GM19324 (cell line): ENCODE data around the gene CMTM5.
"Not testable (repeated sequence)": the region's sequence is repeated elsewhere in the genome, so short reads cannot be mapped to it uniquely, and the experiment has no call there.

Source experiments
- ATAC-seq: cut with Tn5 transposase; IDR thresholded peaks from one replicate; pipeline ENCODE4 v1.9.1; 2021; ENCODE audit warnings: mild to moderate bottlenecking, moderate library complexity; ENCODE audit not compliant: unreplicated experiment, low FRiP score

The CMTM5 gene

DNA sequence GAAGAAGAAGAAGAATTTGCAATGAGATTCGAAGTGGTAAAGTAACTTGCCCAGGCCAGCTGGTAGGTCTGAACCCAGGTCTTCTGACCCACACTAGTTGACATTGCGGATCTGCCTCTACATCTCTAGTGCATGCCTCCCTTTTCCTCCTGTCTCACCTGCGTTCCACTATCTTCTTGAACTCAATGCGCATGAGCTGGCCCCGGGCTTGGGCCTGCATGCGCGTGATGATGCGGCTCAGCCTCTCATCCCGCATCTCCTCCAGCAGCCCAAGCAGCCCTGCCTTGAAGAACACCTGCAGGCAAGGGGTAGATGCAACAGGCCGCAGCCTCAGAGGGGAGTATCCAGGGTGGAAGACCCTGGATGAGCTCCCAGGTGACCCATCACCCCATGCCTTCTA is 19.3 kb downstream of the CMTM5 start:
- no peak for ATAC-seq

- ATAC-seq: no peak
Measured at GRCh38 chr14:23396781-23397407, 20.0 kb downstream of the CMTM5 start.

DNA sequence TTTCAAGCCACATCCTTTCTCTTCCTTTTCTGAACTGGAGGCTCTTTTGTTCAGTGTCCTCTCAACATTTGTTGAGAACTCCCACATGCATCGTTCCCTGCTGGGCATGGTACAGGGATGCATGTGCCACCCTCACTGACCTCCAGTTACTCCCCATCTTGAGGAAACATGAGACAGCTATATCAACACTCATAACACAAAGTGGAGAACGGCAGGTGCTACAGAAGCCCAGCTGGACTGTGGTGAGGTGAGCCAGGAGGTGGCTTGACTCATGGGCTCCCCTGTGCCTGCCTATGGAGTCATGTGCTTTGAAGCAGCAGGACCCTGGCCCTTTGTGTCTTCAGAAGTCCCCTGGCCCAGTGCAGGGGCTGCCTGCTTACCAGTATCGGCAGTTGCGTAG is 21.5 kb downstream of the CMTM5 start:
- ATAC-seq: no peak

DNA sequence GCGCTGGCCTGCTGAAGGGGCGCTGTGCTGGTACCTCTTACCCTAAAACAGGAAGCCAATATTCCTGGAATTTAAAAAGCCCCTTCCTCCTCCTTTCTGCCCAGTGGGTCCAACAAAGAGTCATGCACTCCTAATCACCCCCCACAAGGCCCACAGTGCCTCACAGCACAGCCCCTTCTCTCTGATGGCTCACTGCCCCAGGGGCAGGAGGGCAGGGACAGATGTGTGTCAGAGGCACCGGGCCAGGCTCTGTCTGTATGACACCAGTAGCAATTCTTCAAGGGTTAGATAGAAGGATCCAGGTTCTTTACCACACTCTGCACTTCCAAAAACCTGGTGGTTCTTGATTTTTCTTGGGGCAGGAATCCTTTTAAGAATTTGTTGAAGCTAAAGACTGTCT is 22.3 kb downstream of the CMTM5 start:
- ATAC-seq: no peak

DNA sequence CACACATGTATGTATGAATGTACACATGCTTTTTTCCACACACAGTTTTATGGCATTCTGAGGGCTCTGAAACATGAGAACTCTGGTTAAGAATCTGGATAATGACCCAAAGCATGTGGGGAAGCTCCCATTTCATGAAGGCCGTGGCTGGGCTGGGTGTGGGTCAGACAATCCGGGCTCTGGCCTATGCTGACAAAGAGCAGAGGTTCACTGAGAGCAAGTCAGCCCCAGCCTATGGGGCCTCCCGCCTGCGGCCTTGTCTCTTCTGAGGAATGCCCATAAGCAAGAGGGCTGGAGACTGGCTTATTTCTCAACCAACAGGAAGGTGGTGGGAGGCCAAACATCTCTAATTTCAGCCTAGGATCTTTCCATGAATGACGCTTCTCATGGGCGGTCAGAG is 22.7 kb downstream of the CMTM5 start:
- ATAC-seq: no peak

DNA sequence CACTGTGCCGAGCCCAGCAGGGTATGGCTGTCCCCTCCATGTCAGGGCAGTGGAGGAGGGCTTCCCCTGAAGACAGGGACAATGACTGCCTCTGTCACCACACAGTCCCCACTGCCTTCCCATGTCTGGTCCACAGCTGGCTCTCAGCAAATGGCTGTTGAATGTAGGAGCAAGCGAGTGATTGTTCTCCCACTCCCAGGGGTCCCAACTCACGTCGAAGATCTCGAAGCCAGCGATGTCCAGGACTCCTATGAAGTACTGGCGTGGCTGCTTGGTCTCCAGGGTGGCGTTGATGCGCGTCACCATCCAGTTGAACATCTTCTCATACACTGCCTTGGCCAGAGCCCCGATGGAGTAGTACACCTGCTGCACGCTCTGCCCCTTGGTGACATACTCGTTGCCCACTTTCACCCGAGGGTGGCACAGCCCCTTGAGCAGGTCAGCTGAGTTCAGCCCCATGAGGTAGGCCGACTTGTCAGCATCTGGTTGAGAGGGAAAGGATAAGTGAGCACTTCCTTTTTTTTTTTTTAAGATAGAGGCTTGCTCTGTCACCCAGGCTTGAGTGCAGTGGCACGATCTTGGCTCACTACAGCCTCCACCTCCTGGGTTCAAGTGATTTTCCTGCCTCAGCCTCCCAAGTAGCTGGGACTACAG is 23.8 kb downstream of the CMTM5 start:
- ATAC-seq: not testable (repeated sequence)

DNA sequence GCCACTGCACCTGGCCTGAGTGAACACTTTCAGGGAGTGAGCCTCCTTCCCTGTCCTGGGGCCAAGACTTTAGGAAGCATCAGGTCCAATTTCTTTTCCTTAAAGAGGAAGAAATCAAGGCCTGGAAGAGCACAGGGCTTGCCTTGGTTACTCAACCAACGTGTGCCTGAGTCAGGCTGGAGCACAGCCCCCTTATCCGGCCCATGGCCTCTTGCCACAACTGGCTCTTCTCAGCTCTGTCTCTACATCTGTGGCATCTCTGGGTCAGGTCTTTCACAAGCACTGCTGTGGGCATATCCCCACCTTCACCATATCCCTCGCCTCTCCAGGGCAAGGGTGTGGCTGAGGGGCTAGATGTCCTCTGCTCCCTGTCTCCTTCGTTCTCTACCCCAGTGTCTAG is 24.4 kb downstream of the CMTM5 start:
- no peak for ATAC-seq

GRCh38 chr14:23402296-23403138 is 25.7 kb downstream of the CMTM5 start:
- ATAC-seq: no peak

- no peak for ATAC-seq
Measured at GRCh38 chr14:23403139-23403438, 26.2 kb downstream of the CMTM5 start.

DNA sequence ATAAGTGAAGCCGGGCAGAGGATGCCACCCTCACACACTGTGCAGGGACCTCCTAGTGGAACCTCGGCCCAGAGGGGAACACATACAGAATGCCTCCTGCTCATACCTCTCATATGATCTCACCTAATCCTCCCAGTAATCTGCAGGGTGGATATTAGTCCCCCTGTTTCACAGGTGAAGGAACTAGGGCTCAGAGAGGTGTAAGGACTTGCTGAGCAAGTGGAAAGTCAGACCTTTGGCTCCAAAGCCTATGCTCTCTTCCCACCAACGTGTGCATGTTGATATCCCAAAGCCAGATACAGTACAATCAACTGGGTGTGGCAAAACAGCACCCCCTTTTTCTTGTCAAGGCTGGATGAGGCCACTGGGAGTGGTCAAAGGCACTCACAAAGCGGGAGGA is 27.1 kb downstream of the CMTM5 start:
- no peak for ATAC-seq

- no peak for ATAC-seq
Measured at GRCh38 chr14:23404331-23404900, 27.6 kb downstream of the CMTM5 start.

DNA sequence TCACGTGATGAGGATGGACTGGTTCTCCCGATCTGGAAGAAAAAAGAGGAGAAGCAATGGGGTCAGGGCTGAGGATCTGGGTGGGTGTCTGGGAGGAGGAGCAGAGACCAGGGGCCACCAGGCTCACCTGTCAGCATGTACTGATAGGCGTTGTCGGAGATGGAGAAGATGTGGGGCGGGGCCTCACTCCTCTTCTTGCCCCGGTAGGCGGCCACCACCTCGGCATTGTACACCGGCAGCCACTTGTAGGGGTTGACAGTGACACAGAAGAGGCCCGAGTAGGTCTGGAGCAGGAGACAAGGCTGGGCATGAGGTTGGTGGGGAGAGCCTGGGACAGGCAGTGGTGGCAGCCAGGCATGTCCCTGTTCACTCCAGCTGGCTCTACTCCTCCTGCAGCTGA is 28.2 kb downstream of the CMTM5 start:
- ATAC-seq: no peak

- no peak for ATAC-seq
Measured at GRCh38 chr14:23405516-23406025, 28.7 kb downstream of the CMTM5 start.

GRCh38 chr14:23406244-23406643 is 29.4 kb downstream of the CMTM5 start:
- ATAC-seq: no peak

DNA sequence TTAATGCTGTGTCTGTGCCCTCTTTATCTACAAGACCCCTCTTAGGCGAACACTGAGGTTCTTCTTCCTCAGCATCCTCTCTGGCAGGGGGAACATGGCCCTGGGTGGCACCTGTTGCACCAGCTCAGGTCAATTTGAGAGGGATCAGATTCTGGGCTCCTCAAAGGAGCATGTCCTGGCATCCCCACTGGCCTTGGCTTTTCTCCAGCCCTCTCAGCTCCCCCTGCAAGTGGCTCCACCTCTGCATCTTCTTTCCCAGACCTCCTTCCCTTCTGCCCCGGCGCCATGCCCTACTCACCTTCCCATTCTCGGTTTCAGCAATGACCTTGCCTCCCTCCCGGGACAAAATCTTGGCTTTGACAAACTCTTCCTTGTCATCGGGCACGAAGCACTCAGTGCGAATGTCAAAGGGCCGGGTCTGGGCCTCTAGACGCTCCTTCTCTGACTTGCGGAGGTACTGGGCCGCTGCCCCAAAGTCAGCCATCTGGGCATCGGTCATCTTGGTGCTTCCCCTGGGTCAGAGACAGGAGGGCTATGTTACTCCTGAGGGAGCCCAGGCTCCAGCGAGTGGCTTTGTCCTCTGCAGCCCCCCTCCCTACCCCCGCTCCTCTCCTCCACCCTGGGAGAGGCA is 30.0 kb downstream of the CMTM5 start:
- no peak for ATAC-seq

GRCh38 chr14:23407516-23408306 is 30.9 kb downstream of the CMTM5 start, which contains the start of gene MYH6:
Gene MYH6 (minus strand): TSS chr14:23408273. CDS start chr14:23407223, 1,050 bp downstream.
- no peak for ATAC-seq

GRCh38 chr14:23408307-23408630 is 31.4 kb downstream of the CMTM5 start:
- no peak for ATAC-seq

DNA sequence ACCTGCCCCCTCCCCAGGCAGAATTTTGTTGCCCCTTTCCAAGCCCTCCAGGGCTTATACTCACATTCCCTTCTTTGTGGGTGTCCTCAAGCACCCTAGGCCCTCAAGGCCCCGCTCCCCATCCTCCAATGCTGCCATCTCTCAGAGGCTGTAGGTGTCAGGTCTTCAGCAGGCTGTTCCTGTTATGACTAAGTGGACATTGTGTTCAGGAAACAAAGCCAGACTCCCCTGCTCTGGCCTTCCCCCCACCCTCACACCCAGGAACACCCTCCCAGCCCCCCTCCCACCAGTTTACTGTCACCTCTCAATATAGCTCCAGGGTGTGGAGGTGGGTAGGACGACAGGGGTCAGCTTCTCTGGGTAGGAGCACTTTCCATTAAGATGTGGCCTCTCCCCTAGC is 32.6 kb downstream of the CMTM5 start:
- no peak for ATAC-seq

GRCh38 chr14:23409966-23410635 is 33.3 kb downstream of the CMTM5 start:
- no peak for ATAC-seq
